Measurements from ENCODE around the gene SOCS3. TPM values are rescaled to one million over a fixed set of nuclear protein-coding genes. Genes with fewer than 3 reads are reported as not detected.
A peak's percentile ranks its signal among the peaks of the same experiment; 100 is the strongest.

SOCS3 gene
- total and polyA plus RNA-seq, 2 experiments from 2014 or later = 33.3 to 59.0 TPM

DNA sequence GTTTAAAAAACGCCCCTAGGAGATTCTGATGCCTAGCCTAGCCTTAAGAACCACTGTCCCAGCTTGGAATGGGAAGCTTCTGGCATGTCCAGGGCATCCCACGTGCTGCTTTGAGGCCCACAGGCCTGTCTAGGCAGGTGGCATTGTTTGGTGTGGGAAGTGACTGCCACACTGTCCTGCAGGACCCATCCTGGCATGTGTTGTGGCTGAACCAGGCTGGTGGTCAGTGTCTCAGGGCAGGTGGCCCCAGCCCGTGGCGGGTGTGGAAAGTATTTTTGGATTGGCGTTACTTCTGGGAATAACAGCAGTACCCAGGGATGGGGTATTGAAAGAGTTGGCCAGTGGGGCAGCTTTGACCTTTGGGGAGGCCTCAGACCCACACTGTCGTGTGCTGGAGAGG is 46.5 kb upstream of the SOCS3 start:
- Histone ChIP-seq H3K4me3 (no peak overlapping the region), H3K9me3 (ENCODE audit: low read depth) (no peaks in the 10 kb centered on the region), H3K27me3 (no peaks in the 10 kb centered on the region), H3K4me1 (ENCODE audit: low read depth) (peaks cover 27% of the 10 kb centered on the region), H3K36me3 (peaks cover 14% of the 10 kb centered on the region), H3K27ac (peak overlapping the region; percentile 88)
- TF ChIP-seq, protein P1, sequence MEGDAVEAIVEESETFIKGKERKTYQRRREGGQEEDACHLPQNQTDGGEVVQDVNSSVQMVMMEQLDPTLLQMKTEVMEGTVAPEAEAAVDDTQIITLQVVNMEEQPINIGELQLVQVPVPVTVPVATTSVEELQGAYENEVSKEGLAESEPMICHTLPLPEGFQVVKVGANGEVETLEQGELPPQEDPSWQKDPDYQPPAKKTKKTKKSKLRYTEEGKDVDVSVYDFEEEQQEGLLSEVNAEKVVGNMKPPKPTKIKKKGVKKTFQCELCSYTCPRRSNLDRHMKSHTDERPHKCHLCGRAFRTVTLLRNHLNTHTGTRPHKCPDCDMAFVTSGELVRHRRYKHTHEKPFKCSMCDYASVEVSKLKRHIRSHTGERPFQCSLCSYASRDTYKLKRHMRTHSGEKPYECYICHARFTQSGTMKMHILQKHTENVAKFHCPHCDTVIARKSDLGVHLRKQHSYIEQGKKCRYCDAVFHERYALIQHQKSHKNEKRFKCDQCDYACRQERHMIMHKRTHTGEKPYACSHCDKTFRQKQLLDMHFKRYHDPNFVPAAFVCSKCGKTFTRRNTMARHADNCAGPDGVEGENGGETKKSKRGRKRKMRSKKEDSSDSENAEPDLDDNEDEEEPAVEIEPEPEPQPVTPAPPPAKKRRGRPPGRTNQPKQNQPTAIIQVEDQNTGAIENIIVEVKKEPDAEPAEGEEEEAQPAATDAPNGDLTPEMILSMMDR (IDR thresholded peaks at IDR 0.05; ENCODE audit: low read depth, low read length) = no peak
- no peak for DNase-seq (ENCODE audit: low read depth in 1 of 2, low spot score in 1 of 2)

- no peak for DNase-seq (ENCODE audit: low read depth in 1 of 2, low spot score in 1 of 2)
- Histone ChIP-seq H3K27me3 (no peaks in the 10 kb centered on the region), H3K9me3 (ENCODE audit: low read depth) (no peaks in the 10 kb centered on the region), H3K4me3 (no peak overlapping the region), H3K36me3 (peaks cover 29% of the 10 kb centered on the region), H3K4me1 (ENCODE audit: low read depth) (peaks cover 17% of the 10 kb centered on the region), H3K27ac (no peak overlapping the region)
- TF ChIP-seq, protein P1 (IDR thresholded peaks at IDR 0.05; ENCODE audit: low read depth, low read length) = no peak
Measured at GRCh38 chr17:78403822-78404221, 43.9 kb upstream of the SOCS3 start.

- Histone ChIP-seq H3K27me3 (no peaks in the 10 kb centered on the region), H3K9me3 (ENCODE audit: low read depth) (no peaks in the 10 kb centered on the region), H3K27ac (no peak overlapping the region), H3K36me3 (peaks cover 36% of the 10 kb centered on the region), H3K4me3 (no peak overlapping the region), H3K4me1 (ENCODE audit: low read depth) (peaks cover 4% of the 10 kb centered on the region)
- TF ChIP-seq, protein P1 (IDR thresholded peaks at IDR 0.05; ENCODE audit: low read depth, low read length) = no peak
- DNase-seq (ENCODE audit: low read depth in 1 of 2, low spot score in 1 of 2) = no peak
Measured at GRCh38 chr17:78401891-78402290, 42.0 kb upstream of the SOCS3 start.

DNA sequence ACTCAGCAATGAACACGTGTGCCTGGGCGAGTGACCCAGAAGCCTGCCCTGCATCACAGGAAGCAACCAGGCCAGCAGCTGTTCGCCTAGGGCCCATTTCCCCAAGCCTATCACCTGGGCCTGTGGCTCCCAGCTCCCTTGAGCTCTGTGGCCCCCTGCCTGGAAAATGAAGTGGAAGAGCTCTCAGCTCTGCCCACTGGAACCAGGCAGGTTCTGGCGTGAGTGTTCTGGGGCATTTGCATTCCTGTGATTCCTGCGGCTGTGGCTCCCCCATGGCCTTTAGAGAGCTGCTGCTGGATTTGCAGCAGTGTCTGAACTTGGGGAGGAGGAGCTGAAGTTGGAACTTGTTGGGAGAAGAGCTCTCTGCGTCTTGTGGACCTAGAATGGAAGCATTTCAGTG is 41.4 kb upstream of the SOCS3 start:
- peak in 1 of 2 donors; percentile 33 for DNase-seq (ENCODE audit: low read depth in 1 of 2, low spot score in 1 of 2)

GRCh38 chr17:78400581-78401240 is 40.8 kb upstream of the SOCS3 start:
- peaks cover 4% of the 10 kb centered on the region for H3K4me1 ChIP-seq (ENCODE audit: low read depth)
- DNase-seq (ENCODE audit: low read depth in 1 of 2, low spot score in 1 of 2) = no peak
- H3K27ac ChIP-seq = no peak overlapping the region
- H3K4me3 ChIP-seq = no peak overlapping the region
- TF ChIP-seq, protein P1 (IDR thresholded peaks at IDR 0.05; ENCODE audit: low read depth, low read length) = no peak
- H3K27me3 ChIP-seq = no peaks in the 10 kb centered on the region
- peaks cover 36% of the 10 kb centered on the region for H3K36me3 ChIP-seq
- H3K9me3 ChIP-seq (ENCODE audit: low read depth) = no peaks in the 10 kb centered on the region

More for the DNA sequence above, 41.4 kb upstream of the SOCS3 start:
- peaks cover 36% of the 10 kb centered on the region for H3K36me3 ChIP-seq
- no peaks in the 10 kb centered on the region for H3K27me3 ChIP-seq
- TF ChIP-seq, protein P1 (IDR thresholded peaks at IDR 0.05; ENCODE audit: low read depth, low read length) = no peak
- peaks cover 4% of the 10 kb centered on the region for H3K4me1 ChIP-seq (ENCODE audit: low read depth)
- no peaks in the 10 kb centered on the region for H3K9me3 ChIP-seq (ENCODE audit: low read depth)
- no peak overlapping the region for H3K4me3 ChIP-seq
- no peak overlapping the region for H3K27ac ChIP-seq
